WERI-Rb-1 (cell line): Measurements from ENCODE around the gene ROBO2.
A peak's percentile ranks its signal among the peaks of the same experiment; 100 is the strongest.

ENCODE experiments used
- DNase-seq: peaks from one replicate; pipeline ENCODE4 v3.0.0-alpha.2; 2020
- H3K27ac ChIP-seq: fragments of 250-450 bp; sonication (Bioruptor Pico); 2 replicates; pipeline ENCODE4 v1.5.1; 2020; ENCODE audit warnings: mild to moderate bottlenecking, moderate library complexity
- H3K27me3 ChIP-seq: fragments of 250-450 bp; sonication (Bioruptor Pico); 2 replicates; pipeline ENCODE4 v1.5.1; 2021; ENCODE audit warnings: mild to moderate bottlenecking, low read depth, moderate library complexity; ENCODE audit not compliant: insufficient read depth, severe bottlenecking
- H3K36me3 ChIP-seq: fragments of 250-450 bp; sonication (Bioruptor Pico); 2 replicates; pipeline ENCODE4 v1.5.1; 2020; ENCODE audit warnings: mild to moderate bottlenecking, moderate library complexity
- H3K4me3 ChIP-seq: 2 replicates; pipeline ENCODE4 v1.5.1; 2011; ENCODE audit warnings: low read depth, mild to moderate bottlenecking, control low read depth, low read length
- H3K9me3 ChIP-seq: fragments of 250-450 bp; sonication (Bioruptor Pico); 2 replicates; pipeline ENCODE4 v1.5.1; 2021; ENCODE audit warnings: mild to moderate bottlenecking, moderate library complexity; ENCODE audit not compliant: severe bottlenecking
- TF ChIP-seq, protein P1 (sequence below): IDR thresholded peaks from 2 replicates; pipeline ENCODE4 v1.5.1; 2011; ENCODE audit warnings: low read depth, mild to moderate bottlenecking, control low read depth, inconsistent platforms, low read length

Gene ROBO2

DNA sequence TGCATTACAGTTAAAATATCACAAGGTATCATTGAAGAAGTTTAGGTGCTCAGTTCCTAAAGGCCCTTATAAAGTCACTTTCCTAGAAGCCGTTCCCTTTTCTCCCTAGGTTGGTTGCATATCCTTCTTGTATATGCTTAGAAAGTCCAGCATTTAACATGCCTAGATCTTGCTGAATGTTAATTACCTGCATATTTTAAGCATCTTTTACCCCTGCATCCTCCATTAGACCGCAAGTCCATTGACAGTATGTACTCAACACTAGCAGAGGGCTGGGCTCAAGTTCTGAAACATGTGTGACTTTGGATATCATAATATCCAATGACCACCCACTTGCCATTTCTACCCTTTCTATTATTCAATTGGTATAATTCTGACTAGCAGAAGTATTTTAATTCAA is 336.6 kb downstream of the ROBO2 start:
- Histone ChIP-seq H3K36me3 (no peaks in the 10 kb centered on the region), H3K4me3 (no peak overlapping the region), H3K27ac (no peak overlapping the region), H3K27me3 (no peaks in the 10 kb centered on the region), H3K9me3 (no peaks in the 10 kb centered on the region)
- TF ChIP-seq, protein P1, sequence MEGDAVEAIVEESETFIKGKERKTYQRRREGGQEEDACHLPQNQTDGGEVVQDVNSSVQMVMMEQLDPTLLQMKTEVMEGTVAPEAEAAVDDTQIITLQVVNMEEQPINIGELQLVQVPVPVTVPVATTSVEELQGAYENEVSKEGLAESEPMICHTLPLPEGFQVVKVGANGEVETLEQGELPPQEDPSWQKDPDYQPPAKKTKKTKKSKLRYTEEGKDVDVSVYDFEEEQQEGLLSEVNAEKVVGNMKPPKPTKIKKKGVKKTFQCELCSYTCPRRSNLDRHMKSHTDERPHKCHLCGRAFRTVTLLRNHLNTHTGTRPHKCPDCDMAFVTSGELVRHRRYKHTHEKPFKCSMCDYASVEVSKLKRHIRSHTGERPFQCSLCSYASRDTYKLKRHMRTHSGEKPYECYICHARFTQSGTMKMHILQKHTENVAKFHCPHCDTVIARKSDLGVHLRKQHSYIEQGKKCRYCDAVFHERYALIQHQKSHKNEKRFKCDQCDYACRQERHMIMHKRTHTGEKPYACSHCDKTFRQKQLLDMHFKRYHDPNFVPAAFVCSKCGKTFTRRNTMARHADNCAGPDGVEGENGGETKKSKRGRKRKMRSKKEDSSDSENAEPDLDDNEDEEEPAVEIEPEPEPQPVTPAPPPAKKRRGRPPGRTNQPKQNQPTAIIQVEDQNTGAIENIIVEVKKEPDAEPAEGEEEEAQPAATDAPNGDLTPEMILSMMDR, result no peak
- no peak for DNase-seq

DNA sequence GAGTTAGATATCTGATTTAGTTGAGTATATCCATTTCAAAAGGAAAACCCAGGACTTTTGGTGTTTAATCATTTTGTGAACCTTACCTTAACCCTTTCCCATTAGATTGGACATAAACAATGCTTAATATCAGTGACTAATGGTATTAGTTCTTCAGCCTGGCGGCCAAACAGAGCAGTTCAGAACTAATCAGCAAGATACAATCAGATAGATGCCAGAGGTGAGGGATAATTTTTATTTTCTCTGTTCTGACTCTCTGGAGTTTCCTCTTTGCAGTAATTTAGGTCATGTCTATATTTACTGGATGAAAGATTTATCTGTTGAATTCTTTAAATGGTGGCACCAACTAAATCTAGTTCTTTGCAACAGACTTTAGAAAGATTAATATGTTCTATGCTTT is 337.8 kb downstream of the ROBO2 start:
- Histone ChIP-seq H3K4me3 (no peak overlapping the region), H3K27ac (no peak overlapping the region), H3K9me3 (no peaks in the 10 kb centered on the region), H3K36me3 (no peaks in the 10 kb centered on the region), H3K27me3 (no peaks in the 10 kb centered on the region)
- DNase-seq, result no peak
- TF ChIP-seq, protein P1, result no peak

DNA sequence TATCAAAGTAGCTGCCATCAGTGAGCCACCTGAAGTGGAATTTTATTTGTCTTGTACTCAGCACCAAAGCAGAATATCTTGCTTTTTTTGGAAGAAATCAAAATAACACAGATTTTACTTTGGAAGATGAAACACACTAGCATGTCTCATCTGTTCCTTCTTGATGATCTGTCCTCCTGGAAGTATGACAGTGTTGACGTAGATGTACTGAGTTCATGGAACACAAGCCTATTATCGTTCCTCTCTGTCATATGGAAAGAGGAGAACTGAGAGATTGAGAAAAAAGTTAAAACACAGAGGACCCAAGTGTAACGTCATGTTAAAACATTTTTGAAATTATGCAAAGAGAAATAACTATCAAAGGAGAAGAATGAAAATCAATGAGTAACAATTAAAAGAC is 340.2 kb downstream of the ROBO2 start:
- DNase-seq, result no peak
- TF ChIP-seq, protein P1, result no peak
- no peaks in the 10 kb centered on the region for H3K9me3 ChIP-seq
- H3K4me3 ChIP-seq, result no peak overlapping the region
- H3K27ac ChIP-seq, result no peak overlapping the region
- no peaks in the 10 kb centered on the region for H3K27me3 ChIP-seq
- no peaks in the 10 kb centered on the region for H3K36me3 ChIP-seq

DNA sequence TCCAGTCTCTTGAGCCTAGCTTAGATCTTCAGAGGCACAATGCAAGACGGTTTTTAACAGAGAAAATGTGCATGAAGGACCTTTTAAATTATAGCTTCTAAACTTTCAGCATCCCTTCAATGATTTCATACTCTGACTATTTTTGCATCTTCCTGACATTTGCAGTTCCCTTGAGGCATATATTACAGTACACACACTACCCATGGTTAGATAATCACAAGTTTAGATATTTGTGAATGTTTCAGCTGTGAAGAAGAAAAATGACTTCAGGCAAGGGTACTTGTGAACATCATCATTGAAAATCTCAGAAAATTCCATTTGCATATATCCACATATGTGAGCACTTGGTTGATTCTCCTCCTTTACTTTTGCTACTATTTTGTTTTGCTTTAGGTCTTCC is 341.5 kb downstream of the ROBO2 start:
- no peaks in the 10 kb centered on the region for H3K27me3 ChIP-seq
- H3K27ac ChIP-seq, result no peak overlapping the region
- TF ChIP-seq, protein P1, result no peak
- no peak overlapping the region for H3K4me3 ChIP-seq
- DNase-seq, result no peak
- H3K9me3 ChIP-seq, result no peaks in the 10 kb centered on the region
- no peaks in the 10 kb centered on the region for H3K36me3 ChIP-seq

DNA sequence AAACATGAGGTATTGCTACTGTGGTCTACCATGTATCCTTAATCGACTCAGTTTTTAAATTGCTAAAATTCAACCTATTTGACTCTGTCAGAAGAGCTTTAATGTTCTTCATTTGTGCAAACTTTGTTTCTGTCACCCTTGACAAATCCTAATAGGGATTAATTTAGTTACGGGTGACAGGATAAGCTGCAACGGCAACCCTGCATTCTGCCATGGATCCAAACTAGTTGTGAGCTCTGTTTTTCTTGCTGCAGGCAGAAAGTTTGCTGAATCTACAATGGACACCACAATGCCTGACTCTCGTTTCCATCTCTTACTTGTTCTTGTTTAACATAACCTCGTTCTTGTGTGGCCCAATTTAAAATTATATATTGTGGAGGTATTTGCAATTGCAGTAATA is 352.3 kb downstream of the ROBO2 start:
- DNase-seq, result peak; percentile 53
- no peaks in the 10 kb centered on the region for H3K36me3 ChIP-seq
- no peaks in the 10 kb centered on the region for H3K27me3 ChIP-seq
- TF ChIP-seq, protein P1, result no peak
- H3K27ac ChIP-seq, result peak overlapping the region; percentile 55
- no peaks in the 10 kb centered on the region for H3K9me3 ChIP-seq
- no peak overlapping the region; the same call in 1 of the 2 replicates for H3K4me3 ChIP-seq

DNA sequence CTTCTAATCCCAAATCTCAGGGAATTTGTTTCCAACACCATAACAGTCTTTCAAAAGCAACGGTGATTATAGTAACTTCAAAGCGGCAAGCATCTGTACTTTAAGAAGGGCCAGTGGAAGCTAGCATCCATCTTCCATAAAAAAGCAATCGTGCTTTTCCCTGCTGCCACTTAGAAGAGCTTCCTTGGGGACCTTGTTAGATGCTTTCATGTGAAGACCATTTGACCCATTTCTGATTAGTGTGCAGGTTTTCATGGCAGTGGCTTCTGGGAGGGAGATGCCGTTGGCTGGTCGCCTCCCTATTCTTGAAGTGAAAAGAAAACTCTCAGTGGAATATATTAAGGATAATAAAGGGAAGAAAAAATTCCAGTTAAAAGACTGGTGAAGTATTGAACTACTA is 354.1 kb downstream of the ROBO2 start:
- TF ChIP-seq, protein P1, result no peak
- DNase-seq, result no peak
- Histone ChIP-seq H3K4me3 (no peak overlapping the region), H3K27me3 (no peaks in the 10 kb centered on the region), H3K36me3 (no peaks in the 10 kb centered on the region), H3K9me3 (no peaks in the 10 kb centered on the region), H3K27ac (no peak overlapping the region)
